SK-MEL-5 (cell line): Measurements from ENCODE around the gene PLEKHM2. TPM values are rescaled to one million over a fixed set of nuclear protein-coding genes. Genes with fewer than 3 reads are reported as not detected.

Source experiments
- DNase-seq: peaks from one replicate; pipeline ENCODE4 v3.0.0-alpha.2; 2016; ENCODE audit warnings: low read depth, low spot score
- in situ Hi-C: cut with HindIII; loops from 2 replicates; pipeline ENCODE4 v1.10.0; 2016; ENCODE audit warnings: low sequenced_read_pairs, high pct_unique_total_duplicates, low pct_unique_long_range_greater_than_20kb
- total RNA-seq: library from RNA; depleted of rRNA; stranded (reverse); fragments of >200 nt; shearing (Covaris generic); gene quantifications from 2 replicates; pipeline ENCODE4 v1.2.3, GENCODE V29; 2014

Gene PLEKHM2
- total RNA-seq, 1 experiment from 2014 or later, result 37.6 TPM

- in situ Hi-C loops, result no loop called here
- no peak for DNase-seq
Measured at GRCh38 chr1:15712168-15712567, 28.0 kb downstream of the PLEKHM2 start.

GRCh38 chr1:15714406-15715136 lies 30.5 kb downstream of the PLEKHM2 start:
- in situ Hi-C loops, result no loop called here
- peak; percentile 83 for DNase-seq

DNA sequence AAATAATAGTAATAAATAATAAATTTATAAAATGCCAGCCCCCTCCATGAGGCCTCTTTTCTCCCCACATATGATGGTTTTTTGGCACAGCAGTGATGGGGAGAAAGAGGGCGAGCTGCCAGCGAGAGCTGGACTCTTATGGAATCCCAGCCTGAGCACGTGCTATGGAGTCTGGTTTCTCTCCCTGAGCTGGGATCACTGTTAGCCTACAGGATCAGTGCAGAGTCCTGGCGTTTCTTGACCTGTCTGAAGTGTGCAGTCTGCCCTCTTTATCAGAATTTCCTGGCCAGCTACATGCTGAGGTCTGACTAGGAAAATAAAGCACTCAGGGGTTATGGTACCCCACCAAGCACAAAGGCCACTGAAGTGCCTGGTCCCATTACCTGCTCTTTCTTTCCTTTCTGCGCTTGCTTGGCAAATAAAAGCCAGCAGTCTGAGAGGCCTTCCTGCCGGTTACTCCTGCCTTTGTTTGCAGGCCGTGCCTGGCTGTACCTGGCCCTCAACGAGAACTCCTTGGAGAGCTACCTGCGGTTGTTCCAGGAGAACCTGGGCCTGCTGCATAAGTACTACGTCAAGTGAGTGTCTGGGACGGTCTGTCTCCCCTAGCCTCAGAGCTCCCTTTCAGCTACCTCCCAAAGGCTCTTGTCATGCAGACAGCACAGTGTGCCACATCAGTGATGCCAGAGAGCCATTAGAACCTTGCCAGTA lies 33.5 kb downstream of the PLEKHM2 start:
- no peak for DNase-seq
- in situ Hi-C loops, result no loop called here

DNA sequence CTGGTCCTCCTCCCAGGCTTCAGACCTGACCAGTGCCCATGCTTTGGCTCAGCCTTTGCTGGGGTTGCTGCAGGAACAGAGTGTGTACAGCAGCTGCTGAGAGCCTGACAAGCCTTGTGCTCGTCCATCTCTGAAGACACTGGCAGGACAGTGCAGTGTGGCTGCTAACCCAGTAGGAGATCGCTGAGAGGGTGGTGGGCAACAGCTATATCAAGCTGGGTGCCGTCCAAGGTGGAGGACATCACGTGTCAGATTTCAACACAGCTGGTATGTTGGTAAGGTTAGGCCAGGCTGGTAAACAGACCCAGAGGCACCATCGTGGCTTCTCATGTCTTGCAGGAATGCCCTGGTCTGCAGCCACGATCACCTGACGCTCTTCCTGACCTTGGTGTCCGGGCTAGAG lies 34.1 kb downstream of the PLEKHM2 start:
- in situ Hi-C loops, result no loop called here
- DNase-seq, result no peak

DNA sequence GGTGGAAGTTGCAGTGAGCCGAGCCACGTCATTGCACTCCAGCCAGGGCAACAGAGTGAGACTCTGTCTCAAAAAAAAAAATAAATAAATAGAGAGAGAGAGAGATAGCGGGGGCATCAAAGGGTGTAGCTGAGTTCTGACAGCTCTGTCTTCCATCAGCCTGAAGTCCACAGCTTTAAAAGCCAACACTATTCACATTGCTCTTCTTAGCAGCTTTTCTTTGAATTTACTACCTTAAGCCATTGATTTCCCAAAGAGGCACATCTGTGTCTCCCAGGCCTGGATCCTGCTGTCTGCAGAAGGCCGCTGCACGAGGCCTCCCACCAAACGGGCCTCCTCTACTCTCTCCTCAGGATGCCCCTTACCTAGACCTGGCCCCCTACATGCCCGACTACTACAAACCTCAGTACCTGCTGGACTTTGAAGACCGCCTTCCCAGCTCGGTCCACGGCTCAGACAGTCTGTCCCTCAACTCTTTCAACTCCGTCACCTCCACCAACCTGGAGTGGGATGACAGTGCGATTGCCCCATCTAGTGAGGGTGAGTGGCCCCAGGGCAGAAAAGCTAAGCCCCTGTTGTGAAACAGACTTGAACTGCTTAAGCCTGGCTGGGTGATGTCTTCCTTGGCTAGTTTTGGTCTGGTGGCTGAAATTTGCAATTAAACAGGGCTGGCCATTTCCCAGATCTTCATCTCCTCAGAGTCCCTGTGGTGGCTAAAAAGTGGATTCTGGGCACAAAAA lies 35.4 kb downstream of the PLEKHM2 start:
- in situ Hi-C loops, result no loop called here
- DNase-seq, result no peak

- in situ Hi-C loops, result no loop called here
- DNase-seq, result no peak
Measured at GRCh38 chr1:15720861-15721260, 36.7 kb downstream of the PLEKHM2 start.

DNA sequence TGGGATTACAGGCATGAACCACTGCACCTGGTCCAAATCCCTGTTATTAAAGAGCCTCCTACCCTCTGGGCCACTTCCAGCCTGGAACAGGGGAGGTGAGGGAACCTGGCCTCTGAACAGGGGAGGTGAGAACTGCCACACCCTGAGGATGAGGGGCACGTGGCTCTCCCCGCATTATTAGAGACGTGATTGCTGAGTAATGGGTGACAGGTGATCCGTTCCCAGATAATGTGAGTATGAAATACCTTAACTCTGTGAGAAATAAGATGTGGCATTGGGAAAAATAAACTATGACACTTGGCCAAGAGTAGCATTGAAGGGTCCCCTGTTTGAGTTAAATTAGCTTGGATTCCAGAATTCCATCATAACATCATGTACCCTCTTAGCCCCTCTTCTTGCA lies 38.3 kb downstream of the PLEKHM2 start:
- in situ Hi-C loops, result no loop called here
- DNase-seq, result no peak

- no peak for DNase-seq
- in situ Hi-C loops, result no loop called here
Measured at GRCh38 chr1:15722836-15723532, 38.9 kb downstream of the PLEKHM2 start.

DNA sequence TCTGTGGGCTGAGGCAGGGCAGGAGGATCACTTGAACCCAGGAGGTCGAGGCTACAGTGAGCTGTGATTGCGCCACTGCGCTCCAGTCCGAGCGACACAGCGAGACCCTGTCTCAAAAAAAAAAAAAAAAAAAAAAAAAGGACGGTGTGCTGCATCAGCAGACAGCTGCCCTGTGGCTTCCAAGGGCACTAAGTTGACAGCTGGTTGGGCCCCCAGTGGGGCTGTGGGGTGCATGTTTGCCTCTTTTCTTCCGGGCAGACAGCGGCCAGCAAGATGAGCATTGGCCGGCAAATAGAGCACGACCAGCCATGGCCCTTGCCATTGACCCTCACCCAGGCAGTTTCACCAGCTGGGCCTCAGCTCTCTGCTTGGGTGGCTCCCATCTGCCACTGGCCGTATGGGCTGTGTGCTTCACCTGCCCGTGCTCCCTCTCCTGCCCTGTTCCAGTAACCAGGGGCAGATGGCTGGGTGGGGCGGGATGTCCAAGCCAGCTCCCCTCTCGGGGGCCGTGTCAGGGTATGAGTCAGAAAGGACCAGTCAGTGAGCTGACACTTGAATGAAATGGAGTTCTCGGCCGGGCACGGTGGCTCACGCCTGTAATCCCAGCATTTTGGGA lies 39.6 kb downstream of the PLEKHM2 start:
- DNase-seq, result no peak
- in situ Hi-C loops, result no loop called here

DNA sequence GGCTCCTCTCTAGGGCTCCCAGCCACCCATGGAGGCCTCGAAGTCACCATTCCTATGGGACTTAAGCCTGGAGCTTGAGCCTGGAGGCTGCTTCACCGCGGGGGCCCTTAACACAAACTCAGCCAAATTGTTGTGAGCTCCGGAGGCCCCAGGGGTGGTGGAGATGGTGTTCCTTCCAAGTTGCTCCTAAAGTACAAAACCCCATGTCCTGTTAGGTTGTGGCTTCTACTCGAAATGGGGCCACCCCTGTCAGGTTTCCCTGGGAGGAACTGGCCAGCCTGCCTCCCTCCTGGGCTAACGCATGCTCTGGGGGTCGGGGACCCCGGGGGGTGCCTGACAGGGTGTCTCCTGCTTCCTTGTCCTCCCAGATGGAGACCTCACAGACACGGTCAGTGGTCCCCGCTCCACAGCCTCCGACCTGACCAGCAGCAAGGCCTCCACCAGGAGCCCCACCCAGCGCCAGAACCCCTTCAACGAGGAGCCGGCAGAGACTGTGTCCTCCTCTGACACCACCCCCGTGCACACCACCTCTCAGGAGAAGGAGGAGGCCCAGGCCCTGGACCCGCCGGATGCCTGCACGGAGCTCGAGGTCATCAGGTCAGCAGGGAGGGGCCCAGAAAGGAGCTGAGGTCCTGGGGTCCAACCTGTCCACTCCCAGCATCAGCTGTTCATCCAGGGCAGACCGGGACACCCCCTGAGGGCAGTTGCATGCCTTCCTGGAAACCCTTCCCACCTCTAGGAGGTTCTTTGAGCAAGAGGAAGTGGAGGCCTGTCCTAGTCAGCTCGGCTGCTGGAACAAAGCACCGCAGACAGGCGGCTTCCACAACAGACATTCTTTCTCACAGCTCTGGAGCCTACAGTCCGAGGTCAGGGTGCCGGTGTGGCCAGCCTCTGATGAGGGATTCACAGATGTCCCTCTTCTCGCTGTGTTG lies 41.1 kb downstream of the PLEKHM2 start:
- no peak for DNase-seq
- in situ Hi-C loops, result no loop called here

- DNase-seq, result no peak
- in situ Hi-C loops, result no loop called here
Measured at GRCh38 chr1:15726508-15726907, 42.4 kb downstream of the PLEKHM2 start.

DNA sequence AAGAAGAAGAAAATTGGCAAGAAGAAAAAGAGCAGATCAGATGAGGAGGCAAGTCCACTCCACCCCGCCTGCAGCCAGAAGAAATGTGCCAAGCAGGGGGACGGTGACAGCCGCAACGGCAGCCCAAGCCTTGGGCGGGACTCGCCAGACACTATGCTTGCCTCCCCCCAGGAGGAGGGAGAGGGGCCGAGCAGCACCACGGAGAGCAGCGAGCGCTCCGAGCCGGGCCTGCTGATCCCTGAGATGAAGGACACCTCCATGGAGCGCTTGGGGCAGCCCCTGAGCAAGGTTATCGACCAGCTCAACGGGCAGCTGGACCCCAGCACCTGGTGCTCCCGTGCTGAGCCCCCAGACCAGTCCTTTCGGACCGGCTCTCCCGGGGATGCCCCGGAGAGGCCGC lies 42.9 kb downstream of the PLEKHM2 start:
- no peak for DNase-seq
- in situ Hi-C loops, result no loop called here

GRCh38 chr1:15727424-15727823 lies 43.3 kb downstream of the PLEKHM2 start:
- in situ Hi-C loops, result no loop called here
- DNase-seq, result no peak

DNA sequence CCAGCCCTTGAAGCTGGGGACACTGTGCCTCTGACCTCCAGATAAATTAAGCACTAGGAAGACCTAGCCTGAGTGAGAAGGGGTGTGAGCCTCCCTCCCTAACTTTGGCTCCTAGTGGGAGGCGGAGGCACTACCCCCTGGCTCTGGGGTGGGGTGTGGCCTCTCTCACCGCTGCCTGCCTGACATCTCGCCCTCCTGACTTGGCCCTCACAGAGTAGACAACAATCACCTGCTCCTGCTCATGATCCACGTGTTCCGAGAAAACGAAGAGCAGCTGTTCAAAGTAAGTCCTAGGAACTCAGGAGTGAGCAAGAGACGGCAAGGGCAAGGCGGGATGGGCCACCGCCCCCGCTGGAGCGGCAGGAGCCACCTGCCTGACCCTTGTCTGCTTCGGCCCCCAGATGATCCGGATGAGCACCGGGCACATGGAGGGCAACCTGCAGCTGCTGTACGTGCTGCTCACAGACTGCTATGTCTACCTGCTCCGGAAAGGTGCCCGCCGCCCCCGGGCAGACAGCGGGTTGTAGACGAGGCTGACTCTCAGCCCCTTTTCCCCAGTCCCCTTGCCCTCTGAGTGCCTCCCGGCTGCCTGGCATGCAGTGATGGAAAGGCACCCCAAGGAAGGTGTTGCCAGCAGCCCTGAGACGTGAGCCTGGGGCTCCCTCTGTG lies 43.9 kb downstream of the PLEKHM2 start:
- in situ Hi-C loops, result no loop called here
- no peak for DNase-seq

DNA sequence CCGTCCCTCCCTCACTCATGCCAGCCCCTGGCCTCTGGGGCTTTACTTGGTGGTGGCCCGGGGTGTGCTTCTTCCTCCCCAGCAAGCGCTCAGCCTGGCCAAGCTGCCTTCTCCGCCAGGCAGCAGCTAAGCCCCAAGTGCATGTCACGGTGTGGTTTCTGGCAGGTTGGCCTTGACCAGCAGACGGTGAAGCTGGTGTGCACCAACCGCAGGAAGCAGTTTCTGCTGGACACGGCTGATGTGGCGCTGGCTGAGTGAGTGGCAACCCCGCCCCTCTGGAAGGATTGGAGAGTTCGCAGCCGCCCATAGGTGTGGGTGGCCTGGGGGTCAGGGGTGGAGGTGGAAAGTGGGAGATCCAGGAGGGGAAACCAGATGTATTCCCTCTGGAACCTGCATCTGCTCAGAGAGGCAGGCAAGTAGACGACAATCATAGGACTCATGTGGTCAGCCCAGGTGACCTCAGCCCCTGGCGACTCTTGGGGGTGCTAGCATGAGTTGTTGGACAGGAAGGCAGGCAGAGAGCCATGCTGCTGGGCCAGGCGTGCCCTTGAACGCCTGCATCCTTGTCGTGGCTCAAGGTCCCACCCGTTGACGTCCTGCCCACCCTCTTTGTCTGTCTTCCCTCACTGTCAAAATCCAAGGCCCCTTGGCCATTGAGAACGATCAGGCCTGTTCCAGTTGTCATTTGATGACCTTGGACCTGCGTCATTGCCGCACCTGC lies 45.0 kb downstream of the PLEKHM2 start:
- DNase-seq, result no peak
- in situ Hi-C loops, result no loop called here

DNA sequence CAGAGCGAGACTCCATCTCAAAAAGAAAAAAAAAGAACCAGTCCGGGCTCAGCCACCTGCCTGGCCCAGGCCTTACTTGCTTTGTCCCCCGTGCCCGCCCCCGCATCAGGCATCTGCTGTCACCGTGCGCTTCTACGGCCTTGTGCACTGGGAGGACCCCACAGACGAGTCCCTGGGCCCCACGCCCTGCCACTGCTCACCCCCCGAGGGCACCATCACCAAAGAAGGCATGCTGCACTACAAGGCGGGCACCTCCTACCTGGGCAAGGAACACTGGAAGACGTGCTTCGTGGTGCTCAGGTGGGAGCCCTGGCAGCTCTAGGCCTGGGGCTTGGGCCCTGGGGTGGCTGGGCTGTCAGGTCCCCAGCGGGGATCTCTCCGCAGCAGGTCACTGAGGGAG lies 46.3 kb downstream of the PLEKHM2 start:
- DNase-seq, result no peak
- in situ Hi-C loops, result no loop called here
